COLO668 (cell line): ENCODE results near the gene SLCO3A1.
"Not testable (repeated sequence)": the region's sequence is repeated elsewhere in the genome, so short reads cannot be mapped to it uniquely, and the experiment has no call there.

Experiments used
- DNase-seq: peaks from one replicate; lab custom pipeline; 2025; ENCODE audit not compliant: unreplicated experiment; lab: John Stamatoyannopoulos, UW

Gene SLCO3A1

DNA sequence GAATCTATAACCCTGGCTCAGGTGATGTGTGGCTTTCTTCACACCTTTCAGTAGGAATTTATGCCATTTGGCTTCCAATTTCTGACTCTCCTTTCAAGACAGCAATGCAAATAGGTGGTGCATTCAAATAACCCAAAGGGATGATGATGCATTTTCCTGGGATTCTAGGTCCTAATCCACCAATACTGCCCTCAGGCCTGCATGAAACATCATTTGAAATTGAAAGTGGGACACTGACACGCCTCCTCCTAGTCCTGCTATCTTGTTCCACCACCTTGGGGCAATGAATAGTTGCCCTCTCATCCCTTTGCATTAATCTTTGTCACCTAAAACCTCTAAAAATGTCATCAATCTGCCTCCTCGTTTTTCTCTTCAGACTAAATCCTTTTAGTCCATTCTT, 341.7 kb downstream of the SLCO3A1 start:
- DNase-seq = no peak

DNA sequence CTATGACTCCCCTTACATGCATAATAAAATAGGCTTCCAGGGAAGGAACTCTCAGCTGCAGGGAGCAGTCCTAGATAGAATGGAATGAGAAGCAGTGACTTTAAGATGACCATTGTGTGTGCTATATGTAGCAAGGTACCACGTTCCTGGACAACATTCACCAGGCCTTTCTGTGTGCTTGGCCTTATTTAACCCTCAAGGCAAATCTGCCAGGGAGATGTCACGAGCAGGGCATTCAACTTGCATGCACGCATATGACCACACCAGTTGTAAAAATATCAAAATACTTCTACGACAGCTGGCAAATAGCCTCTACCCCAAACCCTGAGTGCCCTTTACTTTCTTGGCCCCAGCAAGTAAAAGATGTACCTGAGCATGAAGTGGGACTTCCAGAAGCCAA, 342.8 kb downstream of the SLCO3A1 start:
- no peak for DNase-seq

- DNase-seq = no peak
These were observed 344.2 kb downstream of the SLCO3A1 start for GRCh38 chr15:92197746-92198145.

GRCh38 chr15:92200891-92201290, 347.4 kb downstream of the SLCO3A1 start:
- DNase-seq = no peak

DNA sequence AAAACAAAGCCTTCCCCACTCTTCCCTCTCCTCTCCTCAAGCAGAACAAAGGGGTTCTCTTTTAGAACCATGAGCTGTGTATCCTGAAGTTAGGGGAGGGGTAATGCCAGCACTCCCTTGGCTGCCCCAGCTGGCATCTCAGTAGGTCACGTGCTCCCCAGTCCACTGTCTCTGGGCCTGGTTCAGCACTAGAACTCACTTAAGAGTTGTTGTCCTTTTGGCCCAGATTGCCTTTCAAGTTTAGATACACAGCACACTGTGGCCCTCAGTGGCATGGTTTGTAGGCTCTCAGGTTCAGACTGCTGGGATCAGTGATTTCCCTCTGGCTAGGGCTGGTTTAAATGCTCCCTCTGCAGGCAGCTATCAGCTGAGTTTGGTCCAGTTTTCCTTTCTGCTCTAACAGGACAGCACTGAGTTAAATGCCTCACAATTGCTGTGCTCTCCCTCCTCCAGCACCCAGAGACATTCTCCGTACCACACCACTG, 351.8 kb downstream of the SLCO3A1 start:
- no peak for DNase-seq

- not testable (repeated sequence) for DNase-seq
These were observed 354.1 kb downstream of the SLCO3A1 start for GRCh38 chr15:92207601-92208000.
